ENCODE results near the gene ARSB. TPM values are rescaled to one million over a fixed set of nuclear protein-coding genes. Genes with fewer than 3 reads are reported as not detected.
"Not testable (repeated sequence)": the region's sequence is repeated elsewhere in the genome, so short reads cannot be mapped to it uniquely, and the experiment has no call there.

The ARSB gene
- total RNA-seq, 4 donors from 2014 or later, result 10.0 to 17.4 (median 13.9) TPM

GRCh38 chr5:78989080-78989479 is 4.0 kb upstream of the ARSB start:
- H3K9me3 ChIP-seq, result no peaks in the 10 kb centered on the region

GRCh38 chr5:78985725-78986223 is 664 bp upstream of the ARSB start:
- H3K4me3 ChIP-seq (replicated peaks in 1 of 3), result peak overlapping the region in 1 of 3 donors; percentile 91
- peaks cover 0 to 11% of the 10 kb centered on the region in 2 donors for H3K4me1 ChIP-seq
- peak overlapping the region; percentile 97 to 98 (median 97) for H3K27ac ChIP-seq
- H3K36me3 ChIP-seq, result no peaks in the 10 kb centered on the region
- TF ChIP-seq CTCF (IDR thresholded peaks at IDR 0.05) (no peak), POLR2A (IDR thresholded peaks at IDR 0.05) (no peak)
- intact Hi-C loops (cut with DNase I), result no loop called here
- no peaks in the 10 kb centered on the region for H3K27me3 ChIP-seq
- H3K9me3 ChIP-seq, result no peaks in the 10 kb centered on the region
- 19 to 23% methylated on average over 11 of the region's 11 CpGs for WGBS, 2 donors
- peak; percentile 30 to 36 for DNase-seq

More at GRCh38 chr5:78989080-78989479, 4.0 kb upstream of the ARSB start:
- peaks cover 0 to 4% of the 10 kb centered on the region in 2 donors for H3K4me1 ChIP-seq
- intact Hi-C loops (cut with DNase I), result no loop called here
- no peak overlapping the region for H3K27ac ChIP-seq
- H3K36me3 ChIP-seq, result no peaks in the 10 kb centered on the region
- no peaks in the 10 kb centered on the region for H3K27me3 ChIP-seq
- 95 to 96% methylated on average over 12 of the region's 12 CpGs for WGBS, 2 donors
- no peak overlapping the region for H3K4me3 ChIP-seq (replicated peaks in 1 of 3)
- no peak for DNase-seq
- TF ChIP-seq POLR2A (IDR thresholded peaks at IDR 0.05) (no peak), CTCF (IDR thresholded peaks at IDR 0.05) (no peak)

- TF ChIP-seq CTCF (IDR thresholded peaks at IDR 0.05) (peak in 5 of 6 experiments; percentile 12 to 52 (median 45)), POLR2A (IDR thresholded peaks at IDR 0.05) (peak; percentile 16 to 86)
- 0 to 2% methylated on average over 10 to 36 of the region's 79 CpGs for WGBS, 2 donors
- intact Hi-C loops (cut with DNase I), result no loop called here
These were observed 533 bp downstream of the ARSB start for GRCh38 chr5:78984439-78985115.

GRCh38 chr5:78983601-78984438 is 1.3 kb downstream of the ARSB start:
- peak; percentile 6 for DNase-seq
- TF ChIP-seq POLR2A (IDR thresholded peaks at IDR 0.05), result no peak
- TF ChIP-seq CTCF (IDR thresholded peaks at IDR 0.05), result no peak
- Histone ChIP-seq H3K4me3 (replicated peaks in 1 of 3) (peak overlapping the region in 2 of 3 donors; percentile 69 to 91), H3K4me1 (peaks cover 0 to 11% of the 10 kb centered on the region in 2 donors), H3K9me3 (no peaks in the 10 kb centered on the region), H3K27ac (peak overlapping the region; percentile 97 to 98 (median 97)), H3K27me3 (no peaks in the 10 kb centered on the region), H3K36me3 (no peaks in the 10 kb centered on the region)
- 26 to 32% methylated on average over 17 of the region's 17 CpGs for WGBS, 2 donors
- intact Hi-C loops (cut with DNase I), result no loop called here

More at GRCh38 chr5:78984439-78985115, 533 bp downstream of the ARSB start:
- H3K36me3 ChIP-seq, result no peaks in the 10 kb centered on the region
- H3K27me3 ChIP-seq, result no peaks in the 10 kb centered on the region
- H3K9me3 ChIP-seq, result no peaks in the 10 kb centered on the region
- peak overlapping the region; percentile 69 to 91 (median 72) for H3K4me3 ChIP-seq (replicated peaks in 1 of 3)
- peak; percentile 90 to 91 for DNase-seq
- peaks cover 0 to 11% of the 10 kb centered on the region in 2 donors for H3K4me1 ChIP-seq
- peak overlapping the region; percentile 97 to 98 (median 97) for H3K27ac ChIP-seq

GRCh38 chr5:78983194-78983593 is 1.9 kb downstream of the ARSB start:
- H3K9me3 ChIP-seq; H3K27me3 ChIP-seq; H3K4me3 ChIP-seq (replicated peaks in 1 of 3); H3K36me3 ChIP-seq; intact Hi-C loops (cut with DNase I); DNase-seq: not testable (repeated sequence)
- H3K4me1 ChIP-seq, result peaks cover 0 to 11% of the 10 kb centered on the region in 2 donors
- 91 to 97% methylated on average over 9 of the region's 9 CpGs for WGBS, 2 donors
- peak overlapping the region in 1 of 3 donors; percentile 98 for H3K27ac ChIP-seq
